Activated naive CD8-positive, alpha-beta T cell treated with anti-CD3 and anti-CD28 coated beads, Interleukin-2, amount 50 U/mL, for 24 hours (primary cell): ENCODE data around the gene PTPRK.

Source experiments
- ATAC-seq: fragments of 150-1000 bp; cut with Tn5 transposase; one replicate; pipeline ENCODE4 v1.10.0; 2021
- DNase-seq: peaks from one replicate; pipeline ENCODE4 v3.0.0; 2021
- H3K27ac Mint-ChIP-seq: one replicate; pipeline ENCODE4 v1.8.0; 2021; ENCODE audit warnings: mild to moderate bottlenecking, mixed read lengths
- H3K27me3 Mint-ChIP-seq: one replicate; pipeline ENCODE4 v1.8.0; 2021; ENCODE audit warnings: mixed read lengths
- H3K36me3 Mint-ChIP-seq: one replicate; pipeline ENCODE4 v1.8.0; 2021; ENCODE audit warnings: low read depth, mixed read lengths
- H3K4me1 Mint-ChIP-seq: one replicate; pipeline ENCODE4 v1.8.0; 2021; ENCODE audit warnings: mixed read lengths
- H3K4me3 Mint-ChIP-seq: one replicate; pipeline ENCODE4 v1.8.0; 2021; ENCODE audit warnings: mild to moderate bottlenecking, moderate library complexity, mixed read lengths
- H3K9me3 Mint-ChIP-seq: one replicate; pipeline ENCODE4 v1.8.0; 2021; ENCODE audit warnings: mixed read lengths

The PTPRK gene

GRCh38 chr6:128417698-128418097 is 102.7 kb downstream of the PTPRK start:
- H3K4me3 Mint-ChIP-seq = no peak overlapping the region
- ATAC-seq = no peak
- no peaks in the 10 kb centered on the region for H3K4me1 Mint-ChIP-seq

GRCh38 chr6:128415387-128415786 is 105.0 kb downstream of the PTPRK start:
- Mint-ChIP-seq H3K4me1 (no peaks in the 10 kb centered on the region), H3K4me3 (no peak overlapping the region), H3K27me3 (no peaks in the 10 kb centered on the region), H3K9me3 (peaks cover 10% of the 10 kb centered on the region), H3K36me3 (no peaks in the 10 kb centered on the region), H3K27ac (no peak overlapping the region)
- ATAC-seq (no peak), DNase-seq (no peak)

More at GRCh38 chr6:128417698-128418097, 102.7 kb downstream of the PTPRK start:
- H3K27ac Mint-ChIP-seq = no peak overlapping the region
- no peaks in the 10 kb centered on the region for H3K36me3 Mint-ChIP-seq
- H3K27me3 Mint-ChIP-seq = no peaks in the 10 kb centered on the region
- DNase-seq = no peak
- peaks cover 10% of the 10 kb centered on the region for H3K9me3 Mint-ChIP-seq

GRCh38 chr6:128414943-128415342 is 105.5 kb downstream of the PTPRK start:
- DNase-seq (no peak), ATAC-seq (no peak)
- H3K9me3 Mint-ChIP-seq = peaks cover 10% of the 10 kb centered on the region
- no peaks in the 10 kb centered on the region for H3K27me3 Mint-ChIP-seq
- no peaks in the 10 kb centered on the region for H3K36me3 Mint-ChIP-seq
- H3K4me1 Mint-ChIP-seq = no peaks in the 10 kb centered on the region
- H3K27ac Mint-ChIP-seq = no peak overlapping the region
- H3K4me3 Mint-ChIP-seq = no peak overlapping the region

- no peak overlapping the region for H3K27ac Mint-ChIP-seq
- ATAC-seq = no peak
- no peak overlapping the region for H3K4me3 Mint-ChIP-seq
- H3K27me3 Mint-ChIP-seq = no peaks in the 10 kb centered on the region
- no peaks in the 10 kb centered on the region for H3K4me1 Mint-ChIP-seq
- H3K9me3 Mint-ChIP-seq = peaks cover 3% of the 10 kb centered on the region
- no peak for DNase-seq
- no peaks in the 10 kb centered on the region for H3K36me3 Mint-ChIP-seq
These were observed 107.1 kb downstream of the PTPRK start for GRCh38 chr6:128413291-128413690.

- H3K27me3 Mint-ChIP-seq = no peaks in the 10 kb centered on the region
- no peak for DNase-seq
- H3K4me1 Mint-ChIP-seq = no peaks in the 10 kb centered on the region
- H3K36me3 Mint-ChIP-seq = no peaks in the 10 kb centered on the region
- H3K4me3 Mint-ChIP-seq = no peak overlapping the region
- H3K27ac Mint-ChIP-seq = no peak overlapping the region
- ATAC-seq = no peak
- H3K9me3 Mint-ChIP-seq = peaks cover 3% of the 10 kb centered on the region
These were observed 107.7 kb downstream of the PTPRK start for GRCh38 chr6:128412680-128413079.

- Mint-ChIP-seq H3K9me3 (no peaks in the 10 kb centered on the region), H3K4me1 (no peaks in the 10 kb centered on the region), H3K27ac (no peak overlapping the region), H3K4me3 (no peak overlapping the region), H3K36me3 (no peaks in the 10 kb centered on the region), H3K27me3 (no peaks in the 10 kb centered on the region)
- no peak for DNase-seq
- ATAC-seq = no peak
These were observed 109.8 kb downstream of the PTPRK start for GRCh38 chr6:128410584-128410983.

GRCh38 chr6:128409003-128409402 is 111.4 kb downstream of the PTPRK start:
- peaks cover 3% of the 10 kb centered on the region for H3K4me1 Mint-ChIP-seq
- no peaks in the 10 kb centered on the region for H3K9me3 Mint-ChIP-seq
- ATAC-seq (no peak), DNase-seq (no peak)
- H3K27me3 Mint-ChIP-seq = no peaks in the 10 kb centered on the region
- H3K4me3 Mint-ChIP-seq = no peak overlapping the region
- no peak overlapping the region for H3K27ac Mint-ChIP-seq
- H3K36me3 Mint-ChIP-seq = no peaks in the 10 kb centered on the region

GRCh38 chr6:128406453-128406852 is 113.9 kb downstream of the PTPRK start:
- Mint-ChIP-seq H3K27me3 (no peaks in the 10 kb centered on the region), H3K27ac (no peak overlapping the region), H3K4me1 (peaks cover 8% of the 10 kb centered on the region), H3K4me3 (no peak overlapping the region), H3K36me3 (no peaks in the 10 kb centered on the region), H3K9me3 (no peaks in the 10 kb centered on the region)
- no peak for DNase-seq
- no peak for ATAC-seq

- DNase-seq (no peak), ATAC-seq (peak; percentile 80)
- Mint-ChIP-seq H3K27me3 (no peaks in the 10 kb centered on the region), H3K27ac (no peak overlapping the region), H3K4me1 (peaks cover 8% of the 10 kb centered on the region), H3K4me3 (no peak overlapping the region), H3K9me3 (no peaks in the 10 kb centered on the region), H3K36me3 (no peaks in the 10 kb centered on the region)
These were observed 116.6 kb downstream of the PTPRK start for GRCh38 chr6:128403618-128404444.

GRCh38 chr6:128400875-128401274 is 119.5 kb downstream of the PTPRK start:
- Mint-ChIP-seq H3K36me3 (peaks cover 4% of the 10 kb centered on the region), H3K9me3 (peaks cover 4% of the 10 kb centered on the region), H3K4me1 (peaks cover 8% of the 10 kb centered on the region), H3K27ac (no peak overlapping the region), H3K4me3 (no peak overlapping the region), H3K27me3 (no peaks in the 10 kb centered on the region)
- DNase-seq = no peak
- ATAC-seq = no peak

- ATAC-seq = no peak
These were observed 122.4 kb downstream of the PTPRK start for GRCh38 chr6:128397996-128398395.

GRCh38 chr6:128395596-128395995 is 124.8 kb downstream of the PTPRK start:
- H3K27ac Mint-ChIP-seq = no peak overlapping the region
- no peaks in the 10 kb centered on the region for H3K27me3 Mint-ChIP-seq
- no peak for ATAC-seq
- H3K4me3 Mint-ChIP-seq = no peak overlapping the region
- H3K4me1 Mint-ChIP-seq = peaks cover 3% of the 10 kb centered on the region
- peaks cover 7% of the 10 kb centered on the region for H3K36me3 Mint-ChIP-seq
- H3K9me3 Mint-ChIP-seq = peaks cover 4% of the 10 kb centered on the region
- no peak for DNase-seq

More at GRCh38 chr6:128397996-128398395, 122.4 kb downstream of the PTPRK start:
- H3K27me3 Mint-ChIP-seq = no peaks in the 10 kb centered on the region
- H3K9me3 Mint-ChIP-seq = peaks cover 4% of the 10 kb centered on the region
- H3K4me1 Mint-ChIP-seq = peaks cover 3% of the 10 kb centered on the region
- H3K36me3 Mint-ChIP-seq = peaks cover 7% of the 10 kb centered on the region
- no peak for DNase-seq
- no peak overlapping the region for H3K4me3 Mint-ChIP-seq
- no peak overlapping the region for H3K27ac Mint-ChIP-seq

- peaks cover 3% of the 10 kb centered on the region for H3K4me1 Mint-ChIP-seq
- ATAC-seq (no peak), DNase-seq (no peak)
- no peak overlapping the region for H3K4me3 Mint-ChIP-seq
- H3K9me3 Mint-ChIP-seq = peaks cover 4% of the 10 kb centered on the region
- H3K27ac Mint-ChIP-seq = no peak overlapping the region
- peaks cover 7% of the 10 kb centered on the region for H3K36me3 Mint-ChIP-seq
- no peaks in the 10 kb centered on the region for H3K27me3 Mint-ChIP-seq
These were observed 125.2 kb downstream of the PTPRK start for GRCh38 chr6:128395188-128395587.

- H3K4me1 Mint-ChIP-seq = peaks cover 3% of the 10 kb centered on the region
- ATAC-seq = no peak
- no peaks in the 10 kb centered on the region for H3K27me3 Mint-ChIP-seq
- DNase-seq = no peak
- H3K4me3 Mint-ChIP-seq = no peak overlapping the region
- peaks cover 4% of the 10 kb centered on the region for H3K9me3 Mint-ChIP-seq
- H3K36me3 Mint-ChIP-seq = peaks cover 7% of the 10 kb centered on the region
- no peak overlapping the region for H3K27ac Mint-ChIP-seq
These were observed 126.2 kb downstream of the PTPRK start for GRCh38 chr6:128394167-128394566.

GRCh38 chr6:128389820-128390534 is 130.4 kb downstream of the PTPRK start:
- Mint-ChIP-seq H3K4me3 (no peak overlapping the region), H3K36me3 (no peaks in the 10 kb centered on the region), H3K4me1 (no peaks in the 10 kb centered on the region), H3K9me3 (no peaks in the 10 kb centered on the region), H3K27ac (no peak overlapping the region), H3K27me3 (no peaks in the 10 kb centered on the region)
- DNase-seq = no peak
- ATAC-seq = no peak
